Type B pancreatic cell (in vitro differentiated cells): ENCODE data around the gene KLHL6. TPM values are rescaled to one million over a fixed set of nuclear protein-coding genes. Genes with fewer than 3 reads are reported as not detected.

Experiments
- DNase-seq: peaks from one replicate; pipeline ENCODE4 v3.0.0; 2021; ENCODE audit warnings: mixed read lengths; ENCODE audit not compliant: unreplicated experiment; ENCODE audit errors: extremely low spot score
- H3K27ac Mint-ChIP-seq: 2 replicates; pipeline ENCODE4 v1.8.0; 2021; ENCODE audit warnings: mild to moderate bottlenecking, mixed read lengths
- H3K27me3 Mint-ChIP-seq: 2 replicates; pipeline ENCODE4 v1.8.0; 2021; ENCODE audit warnings: mixed read lengths
- H3K36me3 Mint-ChIP-seq: 2 replicates; pipeline ENCODE4 v1.8.0; 2021; ENCODE audit warnings: mixed read lengths
- H3K4me1 Mint-ChIP-seq: one replicate; pipeline ENCODE4 v1.8.0; 2021; ENCODE audit warnings: mixed read lengths; ENCODE audit not compliant: unreplicated experiment
- H3K4me3 Mint-ChIP-seq: 2 replicates; pipeline ENCODE4 v1.8.0; 2021; ENCODE audit warnings: mild to moderate bottlenecking, mixed read lengths
- H3K9me3 Mint-ChIP-seq: 2 replicates; pipeline ENCODE4 v1.8.0; 2021; ENCODE audit warnings: mixed read lengths
- CTCF ChIP-seq: fragments of 200-600 bp; sonication (generic); conservative IDR thresholded peaks from 2 replicates; pipeline ENCODE4 v1.5.0; 2021; ENCODE audit warnings: antibody characterized with exemption, mild to moderate bottlenecking
- total RNA-seq: library from RNA; stranded (reverse); gene quantifications from 2 replicates; pipeline ENCODE4 v1.2.1, GENCODE V29; 2021; ENCODE audit warnings: low replicate concordance

Gene KLHL6
- total RNA-seq, 1 donor from 2014 or later, result not detected

DNA sequence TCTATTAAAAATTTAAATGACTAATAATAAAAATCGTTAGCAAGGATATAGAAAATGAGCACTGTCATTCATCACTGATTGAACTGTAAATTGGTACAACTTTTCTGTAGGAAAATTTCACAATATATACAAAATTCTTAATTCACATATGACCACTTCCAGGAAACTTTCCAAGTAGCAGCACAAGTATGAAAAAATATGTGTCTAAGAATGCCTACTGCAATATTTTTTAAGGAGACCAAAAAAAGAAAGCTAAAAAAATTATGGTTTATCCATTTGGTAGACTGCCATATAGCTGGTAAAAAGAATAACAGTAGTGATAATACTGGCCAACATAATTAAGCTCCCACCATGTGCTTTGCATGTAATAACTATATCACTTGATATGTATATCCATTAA lies 59.2 kb downstream of the KLHL6 start:
- H3K36me3 Mint-ChIP-seq, result no peaks in the 10 kb centered on the region
- no peak for DNase-seq
- H3K27ac Mint-ChIP-seq, result no peak overlapping the region
- no peaks in the 10 kb centered on the region for H3K4me1 Mint-ChIP-seq
- no peak for TF ChIP-seq CTCF
- no peaks in the 10 kb centered on the region for H3K9me3 Mint-ChIP-seq
- no peaks in the 10 kb centered on the region for H3K27me3 Mint-ChIP-seq
- H3K4me3 Mint-ChIP-seq, result no peak overlapping the region

DNA sequence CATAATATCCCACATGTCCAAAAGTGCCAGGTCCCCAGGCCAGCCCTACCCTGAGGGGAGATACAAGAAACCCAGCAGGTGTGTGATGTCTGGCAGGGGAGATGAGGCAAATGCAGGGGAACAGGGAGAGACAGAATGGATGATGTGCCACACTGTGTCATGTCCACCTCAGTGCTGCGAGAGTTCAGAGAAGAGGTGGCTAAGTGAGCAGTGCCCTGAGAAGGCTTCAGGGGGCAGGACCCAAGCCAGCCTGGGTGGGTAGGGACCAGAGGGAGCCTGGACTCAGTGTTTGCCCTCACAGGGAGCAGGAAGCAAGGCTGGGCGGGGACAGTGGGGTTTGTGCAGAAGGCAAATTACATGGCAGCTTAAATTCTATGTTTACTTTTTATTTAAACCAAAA lies 61.2 kb downstream of the KLHL6 start:
- no peak overlapping the region for H3K4me3 Mint-ChIP-seq
- H3K27ac Mint-ChIP-seq, result no peak overlapping the region
- TF ChIP-seq CTCF, result no peak
- H3K4me1 Mint-ChIP-seq, result peaks cover 8% of the 10 kb centered on the region
- no peaks in the 10 kb centered on the region for H3K27me3 Mint-ChIP-seq
- H3K36me3 Mint-ChIP-seq, result no peaks in the 10 kb centered on the region
- H3K9me3 Mint-ChIP-seq, result no peaks in the 10 kb centered on the region
- DNase-seq, result peak; percentile 42

DNA sequence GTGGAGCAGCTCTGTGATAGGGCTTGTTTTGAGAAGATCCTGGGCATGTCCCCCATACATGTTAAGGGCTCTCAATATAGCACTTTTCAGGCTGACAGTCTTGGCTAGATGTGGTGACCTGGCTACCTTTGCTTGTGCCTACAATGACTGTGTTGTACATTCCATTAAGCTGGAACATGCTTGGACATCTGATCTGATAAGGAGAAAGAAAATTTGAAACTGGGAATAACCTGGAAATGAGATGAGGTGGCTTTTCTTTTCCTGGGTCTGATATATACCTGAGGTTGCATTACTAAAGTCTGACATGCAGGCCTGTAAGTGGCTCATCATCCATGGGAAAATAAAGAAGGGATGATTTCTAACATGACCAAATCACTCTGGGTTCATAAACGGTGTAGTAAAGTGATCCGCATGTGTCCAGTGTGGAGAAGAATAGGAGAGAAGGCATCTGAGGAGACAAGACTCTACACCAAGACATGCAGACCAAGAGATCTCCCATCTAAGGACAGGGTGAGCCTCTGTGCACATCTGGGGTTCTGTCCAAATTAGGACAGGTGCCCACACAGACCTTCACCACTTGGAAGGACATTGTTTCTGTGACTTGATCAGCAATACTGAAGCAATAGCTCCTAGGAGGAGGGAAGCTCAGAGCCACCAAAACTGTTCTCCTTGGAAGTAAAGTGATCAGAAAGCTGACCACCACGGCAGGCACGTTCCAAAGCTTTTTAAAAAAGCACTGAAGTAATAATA lies 62.0 kb downstream of the KLHL6 start:
- Mint-ChIP-seq H3K27ac (no peak overlapping the region), H3K4me1 (peaks cover 12% of the 10 kb centered on the region), H3K4me3 (no peak overlapping the region), H3K36me3 (no peaks in the 10 kb centered on the region), H3K27me3 (no peaks in the 10 kb centered on the region), H3K9me3 (no peaks in the 10 kb centered on the region)
- no peak for DNase-seq
- TF ChIP-seq CTCF, result no peak

DNA sequence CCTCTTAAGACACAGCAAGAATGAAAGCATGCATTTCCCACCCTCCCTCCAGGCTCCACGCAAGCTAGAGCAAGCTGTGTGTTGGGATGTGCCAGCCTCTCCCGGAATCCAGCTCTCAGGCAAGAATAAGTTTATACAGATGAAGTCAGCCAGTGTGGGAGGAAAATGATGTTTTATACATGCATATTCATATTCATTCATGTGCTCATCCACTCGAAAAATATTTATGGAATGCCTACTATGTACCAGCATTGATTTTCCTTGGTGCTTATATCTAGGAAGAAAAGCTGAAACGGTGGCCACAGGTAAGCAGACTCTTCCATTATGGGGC lies 62.7 kb downstream of the KLHL6 start:
- Mint-ChIP-seq H3K27me3 (no peaks in the 10 kb centered on the region), H3K9me3 (no peaks in the 10 kb centered on the region)

GRCh38 chr3:183491923-183492848 lies 63.3 kb downstream of the KLHL6 start:
- H3K27ac Mint-ChIP-seq, result no peak overlapping the region

More for the DNA sequence above, 62.7 kb downstream of the KLHL6 start:
- DNase-seq, result no peak
- H3K4me1 Mint-ChIP-seq, result peaks cover 14% of the 10 kb centered on the region
- H3K4me3 Mint-ChIP-seq, result no peak overlapping the region
- no peak for TF ChIP-seq CTCF
- no peak overlapping the region for H3K27ac Mint-ChIP-seq
- H3K36me3 Mint-ChIP-seq, result no peaks in the 10 kb centered on the region

More at GRCh38 chr3:183491923-183492848, 63.3 kb downstream of the KLHL6 start:
- no peaks in the 10 kb centered on the region for H3K27me3 Mint-ChIP-seq
- no peak overlapping the region for H3K4me3 Mint-ChIP-seq
- DNase-seq, result peak; percentile 65
- no peaks in the 10 kb centered on the region for H3K9me3 Mint-ChIP-seq
- no peaks in the 10 kb centered on the region for H3K36me3 Mint-ChIP-seq
- H3K4me1 Mint-ChIP-seq, result peaks cover 14% of the 10 kb centered on the region
- no peak for TF ChIP-seq CTCF
